Erythroblast (primary cell): ENCODE data around the gene SSRP1.

ENCODE experiments used
- GATA1 ChIP-seq: IDR thresholded peaks from 2 replicates; pipeline ENCODE4 v1.6.1; 2011; ENCODE audit warnings: low read depth, mild to moderate bottlenecking, control low read depth, low read length, moderate library complexity
- POLR2A ChIP-seq: IDR thresholded peaks from 2 replicates; pipeline ENCODE4 v1.6.1; 2011; ENCODE audit warnings: mild to moderate bottlenecking, low read length

DNA sequence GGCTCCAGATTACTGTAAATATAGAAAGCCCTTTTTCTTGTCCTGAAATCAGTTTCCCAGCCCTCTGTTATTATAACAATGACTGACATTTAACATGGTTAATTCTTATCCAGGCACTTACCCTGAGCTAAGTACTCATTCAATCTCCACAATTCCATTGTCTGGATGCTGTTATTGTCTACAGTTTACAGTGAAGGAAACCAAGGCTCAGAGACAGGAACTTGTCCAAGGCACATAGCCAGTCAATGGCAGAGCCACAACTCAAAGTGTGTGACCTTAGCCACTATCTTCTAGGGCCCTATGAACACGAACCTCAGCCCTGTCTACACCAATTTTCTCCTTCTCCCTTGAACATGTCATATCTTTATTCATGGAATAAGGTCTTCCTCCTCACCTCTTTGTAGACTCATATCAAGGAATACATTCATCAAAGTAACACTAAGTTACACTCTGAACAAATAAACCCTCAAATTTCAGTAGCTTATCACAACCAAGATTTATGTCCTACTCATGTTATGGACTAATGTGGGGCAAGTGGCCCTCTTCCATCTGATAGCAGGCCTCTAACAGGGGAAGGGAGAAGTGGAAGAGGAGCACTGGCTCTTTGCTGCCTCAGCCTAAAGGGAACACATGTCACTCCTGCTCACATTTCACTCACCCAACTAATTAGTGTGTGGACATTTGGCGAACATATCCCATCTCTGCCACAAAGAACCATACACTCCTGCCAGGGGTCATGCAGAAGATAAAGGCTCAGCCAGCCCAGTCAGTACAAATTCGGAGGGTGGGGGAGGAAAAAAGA is 59.3 kb downstream of the SSRP1 start:
- TF ChIP-seq POLR2A (no peak), GATA1 (no peak)
